Hepatocyte (in vitro differentiated cells): ENCODE data around the gene YPEL4. TPM values are rescaled to one million over a fixed set of nuclear protein-coding genes. Genes with fewer than 3 reads are reported as not detected.
A peak's percentile ranks its signal among the peaks of the same experiment; 100 is the strongest.

ENCODE experiments used
- DNase-seq: peaks from one replicate; pipeline ENCODE4 v3.0.0-alpha.2; 2016; ENCODE audit warnings: low spot score
- H2AFZ ChIP-seq: fragments of 200-600 bp; sonication (generic); 2 replicates; pipeline ENCODE4 v1.6.0; 2016; ENCODE audit warnings: antibody characterized with exemption, mild to moderate bottlenecking
- H3K27ac ChIP-seq: fragments of 200-600 bp; sonication (generic); 2 replicates; pipeline ENCODE4 v1.5.1; 2016; ENCODE audit warnings: mild to moderate bottlenecking
- H3K27me3 ChIP-seq: fragments of 200-600 bp; sonication (generic); 2 replicates; pipeline ENCODE4 v1.6.1; 2016
- H3K36me3 ChIP-seq: fragments of 200-600 bp; sonication (generic); replicated peaks from 2 replicates; pipeline ENCODE4 v1.5.1; 2016; ENCODE audit warnings: low read depth; ENCODE audit not compliant: insufficient read depth
- H3K4me1 ChIP-seq: fragments of 200-600 bp; sonication (generic); 2 replicates; pipeline ENCODE4 v1.5.1; 2016; ENCODE audit warnings: mild to moderate bottlenecking, moderate library complexity; ENCODE audit not compliant: insufficient read depth
- H3K4me2 ChIP-seq: fragments of 200-600 bp; sonication (generic); 2 replicates; pipeline ENCODE4 v1.6.0; 2016
- H3K4me3 ChIP-seq: fragments of 200-600 bp; sonication (generic); 2 replicates; pipeline ENCODE4 v1.5.1; 2016; ENCODE audit warnings: mild to moderate bottlenecking
- H3K79me2 ChIP-seq: fragments of 200-600 bp; sonication (generic); 2 replicates; pipeline ENCODE4 v1.6.0; 2017; ENCODE audit warnings: mild to moderate bottlenecking
- H3K9me2 ChIP-seq: fragments of 200-600 bp; sonication (generic); replicated peaks from 2 replicates; pipeline ENCODE4 v1.6.0; 2017; ENCODE audit warnings: mild to moderate bottlenecking; ENCODE audit not compliant: insufficient read depth
- H3K9me3 ChIP-seq: fragments of 200-600 bp; sonication (generic); 2 replicates; pipeline ENCODE4 v1.5.1; 2016; ENCODE audit warnings: low read depth, mild to moderate bottlenecking
- H4K20me1 ChIP-seq: fragments of 200-600 bp; sonication (generic); 2 replicates; pipeline ENCODE4 v1.6.0; 2016; ENCODE audit warnings: mild to moderate bottlenecking; ENCODE audit not compliant: insufficient read depth, poor library complexity, severe bottlenecking
- EZH2 ChIP-seq: fragments of 200-600 bp; sonication (generic); IDR thresholded peaks from 2 replicates; pipeline ENCODE4 v1.6.1; 2016; ENCODE audit warnings: antibody characterized with exemption, mild to moderate bottlenecking, borderline replicate concordance
- EZH2phosphoT487 ChIP-seq: fragments of 200-600 bp; sonication (generic); IDR thresholded peaks from one replicate; pipeline ENCODE4 v1.6.1; 2018; ENCODE audit warnings: antibody characterized with exemption, mild to moderate bottlenecking, low read depth, moderate library complexity; ENCODE audit not compliant: unreplicated experiment, severe bottlenecking
- WGBS: methylation state at CpG from one replicate; pipeline ENCODE4 v1.1.6; 2016; ENCODE audit warnings: low lambda C conversion rate; ENCODE audit errors: missing lambda C conversion rate; 5-methylcytosine and 5-hydroxymethylcytosine counted together
- polyA plus RNA-seq: library from polyadenylated mRNA; unstranded; fragments of >200 nt; fragmentation: Nextera tagmentation; extraction: Ambion mirVana; gene quantifications from 2 replicates; pipeline ENCODE4 v1.2.1, GENCODE V29; 2016
- total RNA-seq: library from RNA; depleted of rRNA; stranded (reverse); fragments of >200 nt; gene quantifications from 2 replicates; pipeline ENCODE4 v1.2.3, GENCODE V29; 2014
- TF ChIP-seq, protein P1 (sequence below): fragments of 200-600 bp; sonication (generic); IDR thresholded peaks from 2 replicates; pipeline ENCODE4 v1.5.1; 2016; ENCODE audit warnings: antibody characterized with exemption, mild to moderate bottlenecking; ENCODE audit not compliant: poor library complexity

YPEL4 gene
- total and polyA plus RNA-seq, 2 experiments from 2014 or later = 0.90 to 3.9 TPM

DNA sequence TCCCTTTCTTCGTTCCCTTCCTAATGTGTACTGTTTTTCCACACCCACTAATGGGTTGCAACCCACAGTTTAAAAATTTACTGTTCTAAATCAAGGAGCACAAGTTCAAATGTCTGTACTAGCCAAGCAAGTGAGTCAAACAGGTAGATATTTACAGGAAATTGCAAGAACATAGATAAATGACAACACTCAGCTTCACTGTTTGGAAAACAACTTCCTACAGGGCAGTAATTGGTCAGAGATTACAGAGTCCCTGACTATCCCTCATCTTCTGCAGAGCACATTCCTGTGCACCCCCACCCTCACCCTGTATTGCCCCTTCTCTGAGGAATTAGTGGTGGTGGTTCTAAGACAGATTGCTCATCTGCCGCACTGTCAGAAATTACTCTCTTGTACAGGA, 50.3 kb downstream of the YPEL4 start:
- WGBS = 57% methylated on average over 2 of the region's 2 CpGs
- Histone ChIP-seq H3K79me2 (no peaks in the 10 kb centered on the region), H3K4me2 (peak overlapping the region; percentile 87), H3K27me3 (no peaks in the 10 kb centered on the region), H3K36me3 (no peaks in the 10 kb centered on the region), H3K27ac (peak overlapping the region; percentile 85), H3K9me2 (no peaks in the 10 kb centered on the region), H3K9me3 (no peaks in the 10 kb centered on the region), H2AFZ (no peak overlapping the region), H3K4me3 (no peak overlapping the region), H3K4me1 (peaks cover 13% of the 10 kb centered on the region), H4K20me1 (no peaks in the 10 kb centered on the region)
- DNase-seq = no peak
- TF ChIP-seq, protein P1, sequence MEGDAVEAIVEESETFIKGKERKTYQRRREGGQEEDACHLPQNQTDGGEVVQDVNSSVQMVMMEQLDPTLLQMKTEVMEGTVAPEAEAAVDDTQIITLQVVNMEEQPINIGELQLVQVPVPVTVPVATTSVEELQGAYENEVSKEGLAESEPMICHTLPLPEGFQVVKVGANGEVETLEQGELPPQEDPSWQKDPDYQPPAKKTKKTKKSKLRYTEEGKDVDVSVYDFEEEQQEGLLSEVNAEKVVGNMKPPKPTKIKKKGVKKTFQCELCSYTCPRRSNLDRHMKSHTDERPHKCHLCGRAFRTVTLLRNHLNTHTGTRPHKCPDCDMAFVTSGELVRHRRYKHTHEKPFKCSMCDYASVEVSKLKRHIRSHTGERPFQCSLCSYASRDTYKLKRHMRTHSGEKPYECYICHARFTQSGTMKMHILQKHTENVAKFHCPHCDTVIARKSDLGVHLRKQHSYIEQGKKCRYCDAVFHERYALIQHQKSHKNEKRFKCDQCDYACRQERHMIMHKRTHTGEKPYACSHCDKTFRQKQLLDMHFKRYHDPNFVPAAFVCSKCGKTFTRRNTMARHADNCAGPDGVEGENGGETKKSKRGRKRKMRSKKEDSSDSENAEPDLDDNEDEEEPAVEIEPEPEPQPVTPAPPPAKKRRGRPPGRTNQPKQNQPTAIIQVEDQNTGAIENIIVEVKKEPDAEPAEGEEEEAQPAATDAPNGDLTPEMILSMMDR = no peak
- TF ChIP-seq EZH2phosphoT487 (no peak), EZH2 (no peak)

DNA sequence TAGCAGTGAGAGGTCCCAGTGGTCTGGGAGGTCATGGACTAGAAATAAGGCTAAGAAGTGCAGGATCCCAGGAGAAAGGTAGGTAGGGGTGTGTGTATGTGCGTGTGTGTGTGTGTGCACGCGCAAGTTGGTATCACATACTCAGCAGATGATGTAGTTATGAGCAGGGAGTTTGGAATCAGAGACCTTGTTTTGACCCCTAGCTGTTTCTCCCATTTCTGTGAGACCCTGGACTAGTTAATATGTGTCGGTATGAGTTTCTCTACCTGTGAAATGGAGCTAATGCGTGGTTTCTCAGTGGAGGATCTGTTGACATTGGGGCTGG, 50.9 kb downstream of the YPEL4 start:
- peak; percentile 19 for DNase-seq
- no peaks in the 10 kb centered on the region for H3K9me3 ChIP-seq
- H3K4me2 ChIP-seq = peak overlapping the region; percentile 87
- peak overlapping the region; percentile 48 for H3K4me3 ChIP-seq
- H3K9me2 ChIP-seq = no peaks in the 10 kb centered on the region
- no peaks in the 10 kb centered on the region for H3K36me3 ChIP-seq
- H4K20me1 ChIP-seq = no peaks in the 10 kb centered on the region
- 68% methylated on average over 5 of the region's 5 CpGs for WGBS
- peaks cover 13% of the 10 kb centered on the region for H3K4me1 ChIP-seq
- peak overlapping the region; percentile 58 for H2AFZ ChIP-seq
- no peaks in the 10 kb centered on the region for H3K27me3 ChIP-seq
- no peaks in the 10 kb centered on the region for H3K79me2 ChIP-seq
- peak overlapping the region; percentile 85 for H3K27ac ChIP-seq
- TF ChIP-seq EZH2 (no peak), EZH2phosphoT487 (no peak)
- TF ChIP-seq, protein P1 = no peak

DNA sequence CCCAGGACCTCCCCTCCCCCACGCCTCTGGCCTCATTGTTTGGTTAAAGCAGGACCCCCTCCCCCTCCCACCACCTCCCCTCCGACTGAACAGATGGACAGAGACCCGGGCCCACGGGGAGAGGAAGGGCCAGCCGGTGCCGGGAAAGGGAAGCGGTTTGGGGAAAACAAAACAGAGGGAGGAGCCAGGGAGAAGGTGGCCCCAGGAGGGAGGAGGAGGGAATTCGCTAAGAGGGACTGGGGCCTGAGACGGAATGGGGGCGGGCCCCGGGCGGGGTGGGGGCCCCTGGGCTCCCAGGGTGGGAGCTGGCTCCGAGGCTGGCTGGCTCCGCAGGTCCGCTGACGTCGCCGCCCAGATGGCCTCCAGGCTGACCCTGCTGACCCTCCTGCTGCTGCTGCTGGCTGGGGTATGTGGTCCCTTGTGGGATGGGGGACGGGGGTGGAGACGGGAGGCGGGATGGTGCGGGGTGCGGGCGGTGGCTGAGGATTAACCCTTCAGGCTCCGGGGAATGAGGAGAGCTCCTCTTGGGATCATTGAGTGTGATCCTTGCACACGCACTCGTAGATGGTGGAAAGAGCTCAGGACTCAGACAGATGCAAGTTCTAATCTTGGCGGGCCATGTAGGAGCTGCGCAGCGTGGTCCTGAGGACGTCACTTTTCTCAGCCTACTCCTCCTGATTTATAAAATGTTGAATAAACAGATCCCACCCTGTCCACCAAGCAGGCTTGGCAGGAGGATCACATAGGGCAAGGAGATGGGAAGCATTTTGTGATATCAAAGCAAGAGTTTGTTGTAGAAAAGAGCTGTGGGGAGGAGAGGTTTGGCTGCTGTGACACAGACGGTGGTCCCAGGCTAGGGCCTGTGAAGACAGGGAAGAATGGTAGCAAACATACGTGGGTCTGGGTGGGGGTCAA, 51.5 kb downstream of the YPEL4 start:
- TF ChIP-seq EZH2 (no peak), EZH2phosphoT487 (no peak)
- TF ChIP-seq, protein P1 = no peak
- peak overlapping the region; percentile 85 for H3K27ac ChIP-seq
- H2AFZ ChIP-seq = peak overlapping the region; percentile 58
- H3K4me1 ChIP-seq = peaks cover 13% of the 10 kb centered on the region
- no peaks in the 10 kb centered on the region for H4K20me1 ChIP-seq
- H3K79me2 ChIP-seq = no peaks in the 10 kb centered on the region
- WGBS = 2% methylated on average over 26 of the region's 33 CpGs
- H3K27me3 ChIP-seq = no peaks in the 10 kb centered on the region
- no peaks in the 10 kb centered on the region for H3K9me3 ChIP-seq
- peak overlapping the region; percentile 48 for H3K4me3 ChIP-seq
- peak overlapping the region; percentile 87 for H3K4me2 ChIP-seq
- H3K9me2 ChIP-seq = no peaks in the 10 kb centered on the region
- H3K36me3 ChIP-seq = no peaks in the 10 kb centered on the region
- peak; percentile 83 for DNase-seq
